Naive thymus-derived CD8-positive, alpha-beta T cell (primary cell): ENCODE results near the gene STARD4. TPM values are rescaled to one million over a fixed set of nuclear protein-coding genes. Genes with fewer than 3 reads are reported as not detected.

Source experiments
- ATAC-seq, 2 donors: fragments of 150-1000 bp; cut with Tn5 transposase in 1 of 2; sonication (Bioruptor Pico), chemical (Tn5 transposase) in 1 of 2; 1 replicate in 1 of 2; 2 replicates in 1 of 2; pipeline ENCODE4 v1.10.0; 2021; ENCODE audit warnings: mild to moderate bottlenecking in 2 of 2, moderate library complexity in 2 of 2
- POLR2A ChIA-PET: fragments of 350-600 bp; sonication (Branson Sonifier 250); formaldehyde crosslinking; loops from one replicate; lab custom pipeline; 2021; ENCODE audit warnings: antibody characterized with exemption; lab: Charles Lee
- DNase-seq, 10 donors: peaks; one replicate each; pipeline versions ENCODE4 v3.0.0 to v3.0.0-alpha.2; 2020 to 2022
- H3K27ac Mint-ChIP-seq, 10 donors: one replicate each; pipeline ENCODE4 v1.8.0; 2020 to 2022; ENCODE audit warnings: mild to moderate bottlenecking in 10 of 10, mixed read lengths in 10 of 10, moderate library complexity in 4 of 10, inconsistent platforms in 1 of 10
- H3K27me3 Mint-ChIP-seq, 5 donors: one replicate each; pipeline ENCODE4 v1.8.0; 2021 to 2022; ENCODE audit warnings: mixed read lengths in 5 of 5
- H3K36me3 Mint-ChIP-seq, 3 donors: one replicate each; pipeline ENCODE4 v1.8.0; 2020 to 2022; ENCODE audit warnings: mixed read lengths in 3 of 3, mild to moderate bottlenecking in 2 of 3, inconsistent platforms in 1 of 3
- H3K4me1 Mint-ChIP-seq, 4 donors: one replicate each; pipeline ENCODE4 v1.8.0; 2021 to 2022; ENCODE audit warnings: mixed read lengths in 4 of 4
- H3K4me3 Mint-ChIP-seq, 10 donors: one replicate each; pipeline ENCODE4 v1.8.0; 2020 to 2022; ENCODE audit warnings: mild to moderate bottlenecking in 10 of 10, mixed read lengths in 10 of 10, moderate library complexity in 6 of 10, inconsistent platforms in 1 of 10
- H3K9me3 Mint-ChIP-seq, 9 donors: one replicate each; pipeline ENCODE4 v1.8.0; 2020 to 2022; ENCODE audit warnings: mixed read lengths in 9 of 9, mild to moderate bottlenecking in 3 of 9, inconsistent platforms in 1 of 9, moderate library complexity in 1 of 9
- polyA plus RNA-seq, 3 donors: library from polyadenylated mRNA; unstranded; fragments of 300-500 nt; fragmentation: Illumina TruSeq; gene quantifications; one replicate each; pipeline ENCODE4 v1.2.3, GENCODE V29; 2021
- total RNA-seq, 8 experiments: library from RNA in 2 of 8; stranded (reverse) in 2 of 8; gene quantifications; one replicate each; pipeline ENCODE4 v1.2.3 and lab custom pipeline; 2021 to 2026

STARD4 gene
- total and polyA plus RNA-seq, 5 experiments from 2014 or later, result 4.6 to 11.9 (median 6.1) TPM

- Mint-ChIP-seq H3K27me3 (no peaks in the 10 kb centered on the region), H3K9me3 (no peaks in the 10 kb centered on the region), H3K36me3 (no peaks in the 10 kb centered on the region), H3K27ac (peak overlapping the region in 1 of 10 donors; percentile 8), H3K4me3 (peak overlapping the region in 5 of 10 donors; percentile 2 to 46 (median 37)), H3K4me1 (peaks cover 10 to 37% (median 29%) of the 10 kb centered on the region in 4 donors)
- no peak for ATAC-seq
- POLR2A ChIA-PET, result no interaction called here
- no peak for DNase-seq
Measured at GRCh38 chr5:111514087-111514486, 1.8 kb upstream of the STARD4 start.

GRCh38 chr5:111513131-111513520 is 791 bp upstream of the STARD4 start:
- no peak for ATAC-seq
- H3K27me3 Mint-ChIP-seq, result no peaks in the 10 kb centered on the region

GRCh38 chr5:111511831-111512374 is 432 bp downstream of the STARD4 start:
- Mint-ChIP-seq H3K4me1 (peaks cover 12 to 51% (median 37%) of the 10 kb centered on the region in 4 donors), H3K4me3 (peak overlapping the region; percentile 96 to 100 (median 100)), H3K27me3 (no peaks in the 10 kb centered on the region), H3K27ac (peak overlapping the region; percentile 94 to 99 (median 96)), H3K36me3 (no peaks in the 10 kb centered on the region), H3K9me3 (no peaks in the 10 kb centered on the region)
- POLR2A ChIA-PET, result interaction anchor here (0.9 to 1.2 kb wide), 3 partner anchors 12 to 649 kb away, joined by 3 to 5 read pairs (median 4); no protein-coding TSS in a partner anchor
- peak in 1 of 10 donors; percentile 19 for DNase-seq
- ATAC-seq, result peak in 1 of 2 donors; percentile 2

More at GRCh38 chr5:111513131-111513520, 791 bp upstream of the STARD4 start:
- Mint-ChIP-seq H3K4me3 (peak overlapping the region; percentile 96 to 100 (median 100)), H3K36me3 (no peaks in the 10 kb centered on the region), H3K4me1 (peaks cover 12 to 44% (median 33%) of the 10 kb centered on the region in 4 donors), H3K9me3 (no peaks in the 10 kb centered on the region), H3K27ac (peak overlapping the region; percentile 94 to 99 (median 96))
- POLR2A ChIA-PET, result interaction anchor here (1.4 kb wide), 1 partner anchor 648 kb away, joined by 4 read pairs; no protein-coding TSS in a partner anchor
- peak in 1 of 10 donors; percentile 16 for DNase-seq

- ATAC-seq (no peak), DNase-seq (peak in 1 of 10 donors; percentile 3)
- POLR2A ChIA-PET, result interaction anchor here (0.6 to 1.2 kb wide), 3 partner anchors 12 to 649 kb away, joined by 3 to 4 read pairs (median 3); no protein-coding TSS in a partner anchor
- Mint-ChIP-seq H3K27me3 (no peaks in the 10 kb centered on the region), H3K4me1 (peaks cover 12 to 51% (median 37%) of the 10 kb centered on the region in 4 donors), H3K9me3 (no peaks in the 10 kb centered on the region), H3K27ac (peak overlapping the region; percentile 94 to 99 (median 96)), H3K4me3 (peak overlapping the region; percentile 96 to 100 (median 100)), H3K36me3 (no peaks in the 10 kb centered on the region)
Measured at GRCh38 chr5:111511174-111511830, 1.0 kb downstream of the STARD4 start.

GRCh38 chr5:111509119-111509518 is 3.2 kb downstream of the STARD4 start:
- Mint-ChIP-seq H3K9me3 (no peaks in the 10 kb centered on the region), H3K4me3 (no peak overlapping the region), H3K4me1 (peaks cover 12 to 58% (median 39%) of the 10 kb centered on the region in 4 donors), H3K27ac (peak overlapping the region in 1 of 10 donors; percentile 53), H3K36me3 (peaks cover 0 to 7% (median 0%) of the 10 kb centered on the region in 3 donors), H3K27me3 (no peaks in the 10 kb centered on the region)
- ATAC-seq, result no peak
- DNase-seq, result no peak
- POLR2A ChIA-PET, result no interaction called here

- H3K4me1 Mint-ChIP-seq, result peaks cover 7 to 50% (median 32%) of the 10 kb centered on the region in 4 donors
- POLR2A ChIA-PET, result interaction anchor here (0.6 kb wide), 1 partner anchor 23 kb away, joined by 4 read pairs; no protein-coding TSS in a partner anchor
- H3K9me3 Mint-ChIP-seq, result no peaks in the 10 kb centered on the region
- no peak for ATAC-seq
- no peak for DNase-seq
- no peaks in the 10 kb centered on the region for H3K27me3 Mint-ChIP-seq
- no peak overlapping the region for H3K4me3 Mint-ChIP-seq
- peak overlapping the region in 2 of 10 donors; percentile 5 to 74 for H3K27ac Mint-ChIP-seq
- H3K36me3 Mint-ChIP-seq, result peaks cover 0 to 7% (median 0%) of the 10 kb centered on the region in 3 donors
Measured at GRCh38 chr5:111507276-111507675, 5.1 kb downstream of the STARD4 start.

- no peak for DNase-seq
- Mint-ChIP-seq H3K9me3 (no peaks in the 10 kb centered on the region), H3K27ac (peak overlapping the region in 1 of 10 donors; percentile 18), H3K27me3 (no peaks in the 10 kb centered on the region), H3K36me3 (peaks cover 0 to 12% (median 0%) of the 10 kb centered on the region in 3 donors), H3K4me3 (no peak overlapping the region), H3K4me1 (peaks cover 4 to 31% (median 18%) of the 10 kb centered on the region in 4 donors)
- ATAC-seq, result no peak
- POLR2A ChIA-PET, result no interaction called here
Measured at GRCh38 chr5:111505096-111505495, 7.2 kb downstream of the STARD4 start.

GRCh38 chr5:111502956-111503355 is 9.4 kb downstream of the STARD4 start:
- POLR2A ChIA-PET, result no interaction called here
- H3K27me3 Mint-ChIP-seq, result no peaks in the 10 kb centered on the region
- peaks cover 0 to 21% (median 8%) of the 10 kb centered on the region in 4 donors for H3K4me1 Mint-ChIP-seq
- ATAC-seq (no peak), DNase-seq (no peak)
- H3K27ac Mint-ChIP-seq, result no peak overlapping the region
- H3K9me3 Mint-ChIP-seq, result no peaks in the 10 kb centered on the region
- H3K36me3 Mint-ChIP-seq, result peaks cover 0 to 28% (median 6%) of the 10 kb centered on the region in 3 donors
- no peak overlapping the region for H3K4me3 Mint-ChIP-seq

GRCh38 chr5:111498346-111498745 is 14.0 kb downstream of the STARD4 start:
- H3K27me3 Mint-ChIP-seq, result no peaks in the 10 kb centered on the region

GRCh38 chr5:111495159-111495558 is 17.2 kb downstream of the STARD4 start:
- Mint-ChIP-seq H3K9me3 (no peaks in the 10 kb centered on the region), H3K27me3 (no peaks in the 10 kb centered on the region), H3K4me3 (no peak overlapping the region), H3K36me3 (peaks cover 0 to 43% (median 7%) of the 10 kb centered on the region in 3 donors), H3K4me1 (peaks cover 0 to 11% (median 5%) of the 10 kb centered on the region in 4 donors), H3K27ac (peak overlapping the region in 7 of 10 donors; percentile 0 to 70 (median 29))
- no peak for ATAC-seq
- POLR2A ChIA-PET, result no interaction called here
- no peak for DNase-seq

More at GRCh38 chr5:111498346-111498745, 14.0 kb downstream of the STARD4 start:
- H3K27ac Mint-ChIP-seq, result peak overlapping the region in 9 of 10 donors; percentile 0 to 71 (median 33)
- H3K4me3 Mint-ChIP-seq, result no peak overlapping the region
- DNase-seq (no peak), ATAC-seq (no peak)
- POLR2A ChIA-PET, result no interaction called here
- H3K36me3 Mint-ChIP-seq, result peaks cover 0 to 34% (median 6%) of the 10 kb centered on the region in 3 donors
- peaks cover 0 to 11% (median 4%) of the 10 kb centered on the region in 4 donors for H3K4me1 Mint-ChIP-seq
- H3K9me3 Mint-ChIP-seq, result no peaks in the 10 kb centered on the region

- ATAC-seq, result no peak
- POLR2A ChIA-PET, result no interaction called here
- H3K4me1 Mint-ChIP-seq, result peaks cover 0 to 11% (median 5%) of the 10 kb centered on the region in 4 donors
- peaks cover 0 to 41% (median 10%) of the 10 kb centered on the region in 3 donors for H3K36me3 Mint-ChIP-seq
- peak overlapping the region in 7 of 10 donors; percentile 24 to 64 (median 51) for H3K27ac Mint-ChIP-seq
- no peak overlapping the region for H3K4me3 Mint-ChIP-seq
- no peaks in the 10 kb centered on the region for H3K27me3 Mint-ChIP-seq
- no peaks in the 10 kb centered on the region for H3K9me3 Mint-ChIP-seq
- DNase-seq, result no peak
Measured at GRCh38 chr5:111494355-111494999, 17.9 kb downstream of the STARD4 start.

- POLR2A ChIA-PET, result no interaction called here
- Mint-ChIP-seq H3K4me3 (no peak overlapping the region), H3K9me3 (no peaks in the 10 kb centered on the region), H3K4me1 (peaks cover 0 to 7% (median 3%) of the 10 kb centered on the region in 4 donors), H3K27ac (peak overlapping the region in 8 of 10 donors; percentile 3 to 69 (median 22)), H3K36me3 (peaks cover 0 to 29% (median 14%) of the 10 kb centered on the region in 3 donors), H3K27me3 (no peaks in the 10 kb centered on the region)
- ATAC-seq (no peak), DNase-seq (no peak)
Measured at GRCh38 chr5:111493031-111493430, 19.3 kb downstream of the STARD4 start.
